ENCODE results near the gene RLF.
"Not testable (repeated sequence)": the region's sequence is repeated elsewhere in the genome, so short reads cannot be mapped to it uniquely, and the experiment has no call there.

The RLF gene

GRCh38 chr1:40174788-40175187 is 13.6 kb downstream of the RLF start:
- no peak for DNase-seq (ENCODE audit: low read depth)

- DNase-seq (ENCODE audit: low read depth), result not testable (repeated sequence)
Observed at GRCh38 chr1:40176989-40177388, 15.8 kb downstream of the RLF start.

GRCh38 chr1:40178200-40178599 is 17.0 kb downstream of the RLF start:
- DNase-seq (ENCODE audit: low read depth), result no peak

GRCh38 chr1:40179496-40180089 is 18.4 kb downstream of the RLF start:
- no peak for DNase-seq (ENCODE audit: low read depth)

GRCh38 chr1:40183055-40183710 is 22.0 kb downstream of the RLF start:
- no peak for DNase-seq (ENCODE audit: low read depth)

- no peak for DNase-seq (ENCODE audit: low read depth)
Observed at GRCh38 chr1:40184193-40184592, 23.0 kb downstream of the RLF start.

GRCh38 chr1:40185951-40186864 is 25.0 kb downstream of the RLF start:
- DNase-seq (ENCODE audit: low read depth), result no peak

- no peak for DNase-seq (ENCODE audit: low read depth)
Observed at GRCh38 chr1:40187399-40187798, 26.2 kb downstream of the RLF start.

- DNase-seq (ENCODE audit: low read depth), result not testable (repeated sequence)
Observed at GRCh38 chr1:40194639-40195038, 33.5 kb downstream of the RLF start.

- DNase-seq (ENCODE audit: low read depth), result no peak
Observed at GRCh38 chr1:40197656-40198055, 36.5 kb downstream of the RLF start.

GRCh38 chr1:40199126-40199525 is 37.9 kb downstream of the RLF start:
- DNase-seq (ENCODE audit: low read depth), result no peak

GRCh38 chr1:40204856-40205255 is 43.7 kb downstream of the RLF start:
- no peak for DNase-seq (ENCODE audit: low read depth)

GRCh38 chr1:40210511-40211204 is 49.5 kb downstream of the RLF start:
- DNase-seq (ENCODE audit: low read depth), result no peak

- no peak for DNase-seq (ENCODE audit: low read depth)
Observed at GRCh38 chr1:40218333-40218732, 57.1 kb downstream of the RLF start.

- DNase-seq (ENCODE audit: low read depth), result not testable (repeated sequence)
Observed at GRCh38 chr1:40221471-40221905, 60.3 kb downstream of the RLF start.

GRCh38 chr1:40221977-40222772 is 61.0 kb downstream of the RLF start:
- no peak for DNase-seq (ENCODE audit: low read depth)

GRCh38 chr1:40224040-40224439 is 62.9 kb downstream of the RLF start:
- no peak for DNase-seq (ENCODE audit: low read depth)

- DNase-seq (ENCODE audit: low read depth), result no peak
Observed at GRCh38 chr1:40226192-40226591, 65.0 kb downstream of the RLF start.

- DNase-seq (ENCODE audit: low read depth), result no peak
Observed at GRCh38 chr1:40232444-40232843, 71.3 kb downstream of the RLF start.

- no peak for DNase-seq (ENCODE audit: low read depth)
Observed at GRCh38 chr1:40239626-40240025, 78.4 kb downstream of the RLF start.

GRCh38 chr1:40240390-40240789 is 79.2 kb downstream of the RLF start:
- DNase-seq (ENCODE audit: low read depth), result no peak

Data from stromal cell of bone marrow (primary cell).